PFSK-1 (cell line): Measurements from ENCODE around the gene KISS1R.

Source experiments
- FOXP2 ChIP-seq: optimal IDR thresholded peaks from 2 replicates; pipeline ENCODE3; 2011; ENCODE audit warnings: borderline replicate concordance, control low read depth, inconsistent platforms; ENCODE audit not compliant: insufficient read depth; ENCODE audit errors: extremely low read length, extremely low read depth
- POLR2AphosphoS5 ChIP-seq: IDR thresholded peaks from 2 replicates; pipeline ENCODE4 v1.6.1; 2012; ENCODE audit warnings: low read depth, mild to moderate bottlenecking, control low read depth, low read length, moderate library complexity
- REST ChIP-seq, 2 experiments: IDR thresholded peaks; 2 replicates each; pipeline versions ENCODE4 v1.6.1 to v1.8.0; 2011 to 2012; ENCODE audit warnings: low read depth in 2 of 2, low read length in 2 of 2, control low read depth in 1 of 2, inconsistent platforms in 1 of 2, mild to moderate bottlenecking in 1 of 2, moderate library complexity in 1 of 2; ENCODE audit not compliant: insufficient read depth in 1 of 2
- SIN3A ChIP-seq: IDR thresholded peaks from 2 replicates; pipeline ENCODE4 v1.6.1; 2012; ENCODE audit warnings: mild to moderate bottlenecking, low read length, moderate library complexity, borderline replicate concordance; ENCODE audit not compliant: insufficient read depth
- TAF1 ChIP-seq: IDR thresholded peaks from 2 replicates; pipeline ENCODE4 v1.6.1; 2012; ENCODE audit warnings: low read length, control low read depth, borderline replicate concordance; ENCODE audit not compliant: insufficient read depth

DNA sequence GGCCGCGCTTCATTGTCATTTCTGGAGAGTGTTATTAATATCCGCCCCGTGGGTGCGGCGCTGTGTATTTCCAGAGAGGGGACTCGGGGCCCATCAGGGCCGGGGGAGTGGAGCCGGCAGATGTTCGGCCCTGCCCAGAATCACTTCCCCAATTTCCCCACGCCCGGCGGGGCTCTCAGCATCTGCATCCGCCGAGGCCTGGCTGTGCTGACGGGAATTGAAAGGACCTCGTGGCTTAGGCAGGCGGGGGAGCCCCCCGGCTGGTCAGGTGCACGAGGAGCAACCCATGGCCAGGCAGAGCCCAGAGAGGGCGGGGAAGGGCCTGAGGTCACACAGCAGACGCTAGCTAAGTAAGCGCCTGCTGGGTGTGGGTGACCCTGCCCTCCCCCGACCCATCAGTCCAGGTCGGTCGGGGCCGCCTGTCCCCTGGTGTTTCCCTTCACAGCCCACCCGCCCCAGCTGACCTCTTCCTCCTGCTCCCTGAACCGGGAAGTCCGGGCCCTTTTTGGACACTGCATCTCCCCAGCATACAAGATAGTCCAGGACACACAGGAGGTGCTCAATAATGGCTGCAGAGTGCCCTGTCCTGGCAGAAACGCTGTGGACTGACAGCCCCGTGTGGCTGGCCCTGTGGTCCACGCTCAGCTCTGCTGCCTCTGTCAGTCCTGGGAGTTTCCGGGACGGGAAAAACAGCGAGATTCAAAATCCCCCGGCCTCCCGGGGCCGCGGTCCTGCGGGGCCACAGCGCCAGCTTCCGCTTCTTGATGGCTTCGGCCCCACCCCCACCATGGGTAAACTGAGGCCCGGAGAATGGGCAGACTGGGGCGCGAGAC is 30.8 kb downstream of the KISS1R start:
- no peak for TF ChIP-seq POLR2AphosphoS5
- TF ChIP-seq REST (IDR thresholded peaks at IDR 0.05; ENCODE audit: insufficient read depth in 1 of 2, low read depth in 2 of 2, low read length in 2 of 2), result no peak
- TF ChIP-seq TAF1, result no peak
- TF ChIP-seq SIN3A, result no peak
- no peak for TF ChIP-seq FOXP2
